ENCODE measurements around the gene MSTO1. TPM values are rescaled to one million over a fixed set of nuclear protein-coding genes. Genes with fewer than 3 reads are reported as not detected.
"Not testable (repeated sequence)": the region's sequence is repeated elsewhere in the genome, so short reads cannot be mapped to it uniquely, and the experiment has no call there.

MSTO1 gene
- total RNA-seq, 1 experiment from 2014 or later, result 61.7 TPM

DNA sequence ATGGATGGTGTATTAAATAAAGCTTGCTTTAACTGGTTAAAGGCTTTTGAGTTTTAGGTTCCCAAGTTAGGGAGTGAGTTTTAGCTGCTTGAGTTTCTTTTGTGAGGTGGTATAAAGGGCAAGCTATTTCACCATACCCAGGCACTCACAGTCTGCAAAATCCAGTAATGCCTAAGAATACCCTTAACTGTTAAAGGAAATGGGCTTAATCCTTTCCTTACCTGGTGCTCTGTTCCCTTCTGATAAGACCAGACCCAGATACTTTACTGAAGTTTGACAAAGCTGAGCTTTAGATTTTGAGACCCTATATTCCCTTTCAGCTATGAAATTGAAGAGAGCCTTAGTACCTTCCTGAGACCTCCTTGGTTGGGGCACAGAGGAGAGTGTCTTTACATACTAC lies 30.3 kb downstream of the MSTO1 start (continued):
- TF ChIP-seq, protein P1, sequence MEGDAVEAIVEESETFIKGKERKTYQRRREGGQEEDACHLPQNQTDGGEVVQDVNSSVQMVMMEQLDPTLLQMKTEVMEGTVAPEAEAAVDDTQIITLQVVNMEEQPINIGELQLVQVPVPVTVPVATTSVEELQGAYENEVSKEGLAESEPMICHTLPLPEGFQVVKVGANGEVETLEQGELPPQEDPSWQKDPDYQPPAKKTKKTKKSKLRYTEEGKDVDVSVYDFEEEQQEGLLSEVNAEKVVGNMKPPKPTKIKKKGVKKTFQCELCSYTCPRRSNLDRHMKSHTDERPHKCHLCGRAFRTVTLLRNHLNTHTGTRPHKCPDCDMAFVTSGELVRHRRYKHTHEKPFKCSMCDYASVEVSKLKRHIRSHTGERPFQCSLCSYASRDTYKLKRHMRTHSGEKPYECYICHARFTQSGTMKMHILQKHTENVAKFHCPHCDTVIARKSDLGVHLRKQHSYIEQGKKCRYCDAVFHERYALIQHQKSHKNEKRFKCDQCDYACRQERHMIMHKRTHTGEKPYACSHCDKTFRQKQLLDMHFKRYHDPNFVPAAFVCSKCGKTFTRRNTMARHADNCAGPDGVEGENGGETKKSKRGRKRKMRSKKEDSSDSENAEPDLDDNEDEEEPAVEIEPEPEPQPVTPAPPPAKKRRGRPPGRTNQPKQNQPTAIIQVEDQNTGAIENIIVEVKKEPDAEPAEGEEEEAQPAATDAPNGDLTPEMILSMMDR (IDR thresholded peaks at IDR 0.05), result no peak
- TF ChIP-seq SMAD3 (CRISPR knock-in tag; IDR thresholded peaks at IDR 0.05; ENCODE audit: borderline replicate concordance) (no peak), RORB (CRISPR knock-in tag; IDR thresholded peaks at IDR 0.05) (no peak), ZNF121 (CRISPR knock-in tag; IDR thresholded peaks at IDR 0.05) (no peak), ZNF396 (CRISPR knock-in tag; IDR thresholded peaks at IDR 0.05; ENCODE audit: borderline replicate concordance) (no peak)

GRCh38 chr1:155642559-155643180 lies 32.7 kb downstream of the MSTO1 start:
- ATAC-seq; H3K27ac Mint-ChIP-seq; H3K4me1 Mint-ChIP-seq; CTCF ChIA-PET; H3K4me3 Mint-ChIP-seq; POLR2A ChIA-PET; DNase-seq (ENCODE audit: low spot score): not testable (repeated sequence)
- Mint-ChIP-seq H3K9me3 (peaks cover 40% of the 10 kb centered on the region), H3K27me3 (ENCODE audit: low read depth) (peaks cover 24% of the 10 kb centered on the region), H3K36me3 (peaks cover 32% of the 10 kb centered on the region)

- peaks cover 24% of the 10 kb centered on the region for H3K27me3 Mint-ChIP-seq (ENCODE audit: low read depth)
- ChIA-PET CTCF (no interaction called here), POLR2A (no interaction called here)
- H3K4me1 Mint-ChIP-seq, result peaks cover 1% of the 10 kb centered on the region
- H3K27ac Mint-ChIP-seq, result no peak overlapping the region
- H3K36me3 Mint-ChIP-seq, result peaks cover 32% of the 10 kb centered on the region
- ATAC-seq (no peak), DNase-seq (ENCODE audit: low spot score) (no peak)
- H3K4me3 Mint-ChIP-seq, result no peak overlapping the region
- TF ChIP-seq, protein P2, sequence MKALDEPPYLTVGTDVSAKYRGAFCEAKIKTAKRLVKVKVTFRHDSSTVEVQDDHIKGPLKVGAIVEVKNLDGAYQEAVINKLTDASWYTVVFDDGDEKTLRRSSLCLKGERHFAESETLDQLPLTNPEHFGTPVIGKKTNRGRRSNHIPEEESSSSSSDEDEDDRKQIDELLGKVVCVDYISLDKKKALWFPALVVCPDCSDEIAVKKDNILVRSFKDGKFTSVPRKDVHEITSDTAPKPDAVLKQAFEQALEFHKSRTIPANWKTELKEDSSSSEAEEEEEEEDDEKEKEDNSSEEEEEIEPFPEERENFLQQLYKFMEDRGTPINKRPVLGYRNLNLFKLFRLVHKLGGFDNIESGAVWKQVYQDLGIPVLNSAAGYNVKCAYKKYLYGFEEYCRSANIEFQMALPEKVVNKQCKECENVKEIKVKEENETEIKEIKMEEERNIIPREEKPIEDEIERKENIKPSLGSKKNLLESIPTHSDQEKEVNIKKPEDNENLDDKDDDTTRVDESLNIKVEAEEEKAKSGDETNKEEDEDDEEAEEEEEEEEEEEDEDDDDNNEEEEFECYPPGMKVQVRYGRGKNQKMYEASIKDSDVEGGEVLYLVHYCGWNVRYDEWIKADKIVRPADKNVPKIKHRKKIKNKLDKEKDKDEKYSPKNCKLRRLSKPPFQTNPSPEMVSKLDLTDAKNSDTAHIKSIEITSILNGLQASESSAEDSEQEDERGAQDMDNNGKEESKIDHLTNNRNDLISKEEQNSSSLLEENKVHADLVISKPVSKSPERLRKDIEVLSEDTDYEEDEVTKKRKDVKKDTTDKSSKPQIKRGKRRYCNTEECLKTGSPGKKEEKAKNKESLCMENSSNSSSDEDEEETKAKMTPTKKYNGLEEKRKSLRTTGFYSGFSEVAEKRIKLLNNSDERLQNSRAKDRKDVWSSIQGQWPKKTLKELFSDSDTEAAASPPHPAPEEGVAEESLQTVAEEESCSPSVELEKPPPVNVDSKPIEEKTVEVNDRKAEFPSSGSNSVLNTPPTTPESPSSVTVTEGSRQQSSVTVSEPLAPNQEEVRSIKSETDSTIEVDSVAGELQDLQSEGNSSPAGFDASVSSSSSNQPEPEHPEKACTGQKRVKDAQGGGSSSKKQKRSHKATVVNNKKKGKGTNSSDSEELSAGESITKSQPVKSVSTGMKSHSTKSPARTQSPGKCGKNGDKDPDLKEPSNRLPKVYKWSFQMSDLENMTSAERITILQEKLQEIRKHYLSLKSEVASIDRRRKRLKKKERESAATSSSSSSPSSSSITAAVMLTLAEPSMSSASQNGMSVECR (CRISPR knock-in tag; IDR thresholded peaks at IDR 0.05; ENCODE audit: borderline replicate concordance), result no peak
- TF ChIP-seq, protein P3, sequence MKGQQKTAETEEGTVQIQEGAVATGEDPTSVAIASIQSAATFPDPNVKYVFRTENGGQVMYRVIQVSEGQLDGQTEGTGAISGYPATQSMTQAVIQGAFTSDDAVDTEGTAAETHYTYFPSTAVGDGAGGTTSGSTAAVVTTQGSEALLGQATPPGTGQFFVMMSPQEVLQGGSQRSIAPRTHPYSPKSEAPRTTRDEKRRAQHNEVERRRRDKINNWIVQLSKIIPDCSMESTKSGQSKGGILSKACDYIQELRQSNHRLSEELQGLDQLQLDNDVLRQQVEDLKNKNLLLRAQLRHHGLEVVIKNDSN (CRISPR knock-in tag; IDR thresholded peaks at IDR 0.05), result no peak
- TF ChIP-seq, protein P4, sequence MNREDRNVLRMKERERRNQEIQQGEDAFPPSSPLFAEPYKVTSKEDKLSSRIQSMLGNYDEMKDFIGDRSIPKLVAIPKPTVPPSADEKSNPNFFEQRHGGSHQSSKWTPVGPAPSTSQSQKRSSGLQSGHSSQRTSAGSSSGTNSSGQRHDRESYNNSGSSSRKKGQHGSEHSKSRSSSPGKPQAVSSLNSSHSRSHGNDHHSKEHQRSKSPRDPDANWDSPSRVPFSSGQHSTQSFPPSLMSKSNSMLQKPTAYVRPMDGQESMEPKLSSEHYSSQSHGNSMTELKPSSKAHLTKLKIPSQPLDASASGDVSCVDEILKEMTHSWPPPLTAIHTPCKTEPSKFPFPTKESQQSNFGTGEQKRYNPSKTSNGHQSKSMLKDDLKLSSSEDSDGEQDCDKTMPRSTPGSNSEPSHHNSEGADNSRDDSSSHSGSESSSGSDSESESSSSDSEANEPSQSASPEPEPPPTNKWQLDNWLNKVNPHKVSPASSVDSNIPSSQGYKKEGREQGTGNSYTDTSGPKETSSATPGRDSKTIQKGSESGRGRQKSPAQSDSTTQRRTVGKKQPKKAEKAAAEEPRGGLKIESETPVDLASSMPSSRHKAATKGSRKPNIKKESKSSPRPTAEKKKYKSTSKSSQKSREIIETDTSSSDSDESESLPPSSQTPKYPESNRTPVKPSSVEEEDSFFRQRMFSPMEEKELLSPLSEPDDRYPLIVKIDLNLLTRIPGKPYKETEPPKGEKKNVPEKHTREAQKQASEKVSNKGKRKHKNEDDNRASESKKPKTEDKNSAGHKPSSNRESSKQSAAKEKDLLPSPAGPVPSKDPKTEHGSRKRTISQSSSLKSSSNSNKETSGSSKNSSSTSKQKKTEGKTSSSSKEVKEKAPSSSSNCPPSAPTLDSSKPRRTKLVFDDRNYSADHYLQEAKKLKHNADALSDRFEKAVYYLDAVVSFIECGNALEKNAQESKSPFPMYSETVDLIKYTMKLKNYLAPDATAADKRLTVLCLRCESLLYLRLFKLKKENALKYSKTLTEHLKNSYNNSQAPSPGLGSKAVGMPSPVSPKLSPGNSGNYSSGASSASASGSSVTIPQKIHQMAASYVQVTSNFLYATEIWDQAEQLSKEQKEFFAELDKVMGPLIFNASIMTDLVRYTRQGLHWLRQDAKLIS (CRISPR knock-in tag; IDR thresholded peaks at IDR 0.05; ENCODE audit: borderline replicate concordance), result no peak
- TF ChIP-seq TEAD1 (CRISPR knock-in tag; IDR thresholded peaks at IDR 0.05), result no peak
- TF ChIP-seq ZNF138 (CRISPR knock-in tag; conservative IDR thresholded peaks at IDR 0.05), result no peak
- no peak for TF ChIP-seq SMAD3 (CRISPR knock-in tag; IDR thresholded peaks at IDR 0.05; ENCODE audit: borderline replicate concordance)
- no peak for TF ChIP-seq HMGXB4 (CRISPR knock-in tag; IDR thresholded peaks at IDR 0.05)
- H3K9me3 Mint-ChIP-seq, result peaks cover 40% of the 10 kb centered on the region
These were observed 33.2 kb downstream of the MSTO1 start for GRCh38 chr1:155643230-155643629.

All from WTC11 (cell line).